ENCODE measurements around the gene TBC1D23.
"Not testable (repeated sequence)": the region's sequence is repeated elsewhere in the genome, so short reads cannot be mapped to it uniquely, and the experiment has no call there.

TBC1D23 gene

GRCh38 chr3:100325827-100326226 lies 65.0 kb downstream of the TBC1D23 start:
- ChIA-PET CTCF (no interaction called here), POLR2A (no interaction called here)
- no peaks in the 10 kb centered on the region for H3K4me1 ChIP-seq (ENCODE audit: control insufficient read depth, insufficient read depth, low read length)
- peaks cover 0 to 15% of the 10 kb centered on the region in 2 experiments; a peak in 1 of 3 replicates for H3K36me3 ChIP-seq (ENCODE audit: control insufficient read depth in 2 of 2, insufficient read depth in 1 of 2, low read length in 2 of 2)
- H3K9me3 ChIP-seq (ENCODE audit: control insufficient read depth, insufficient read depth, low read depth, low read length): no peaks in the 10 kb centered on the region
- no peak for TF ChIP-seq ZFHX2 (tag by site-specific recombination; conservative IDR thresholded peaks at IDR 0.05)
- TF ChIP-seq ZNF549 (tag by site-specific recombination; IDR thresholded peaks at IDR 0.05): no peak
- H3K27ac ChIP-seq (ENCODE audit: extremely low read depth, low read depth, low read length): no peak overlapping the region
- H3K4me3 ChIP-seq (ENCODE audit: low read depth, low read length): no peak overlapping the region

- H3K4me1 ChIP-seq (ENCODE audit: control insufficient read depth, insufficient read depth, low read length); H3K36me3 ChIP-seq (ENCODE audit: control insufficient read depth in 2 of 2, insufficient read depth in 1 of 2, low read length in 2 of 2); H3K4me3 ChIP-seq (ENCODE audit: low read depth, low read length); H3K27ac ChIP-seq (ENCODE audit: extremely low read depth, low read depth, low read length); POLR2A ChIA-PET; H3K9me3 ChIP-seq (ENCODE audit: control insufficient read depth, insufficient read depth, low read depth, low read length): not testable (repeated sequence)
- TF ChIP-seq ZNF580 (tag by site-specific recombination; IDR thresholded peaks at IDR 0.05) (peak; percentile 63; the same call in 1 of the 2 replicates), ZNF146 (tag by site-specific recombination; IDR thresholded peaks at IDR 0.05) (peak; percentile 97)
- CTCF ChIA-PET: interaction anchor here (0.9 to 1.6 kb wide), 2 partner anchors 10 to 11 kb away, joined by 3 to 4 read pairs; no protein-coding TSS in a partner anchor
These were observed 66.6 kb downstream of the TBC1D23 start for GRCh38 chr3:100327377-100327776.

GRCh38 chr3:100329800-100330489 lies 69.2 kb downstream of the TBC1D23 start:
- H3K4me1 ChIP-seq (ENCODE audit: control insufficient read depth, insufficient read depth, low read length): no peaks in the 10 kb centered on the region
- POLR2A ChIA-PET: no interaction called here
- TF ChIP-seq OSR2 (tag by site-specific recombination; IDR thresholded peaks at IDR 0.05) (no peak), ZNF548 (tag by site-specific recombination; IDR thresholded peaks at IDR 0.05) (no peak), ZNF449 (tag by site-specific recombination; IDR thresholded peaks at IDR 0.05) (no peak), AEBP2 (tag by site-specific recombination; IDR thresholded peaks at IDR 0.05; ENCODE audit: borderline replicate concordance) (no peak), ZNF184 (tag by site-specific recombination; IDR thresholded peaks at IDR 0.05) (peak; percentile 94)
- H3K4me3 ChIP-seq (ENCODE audit: low read depth, low read length): no peak overlapping the region
- CTCF ChIA-PET: interaction anchor here (0.7 kb wide), 1 partner anchor 167 kb away, joined by 3 read pairs; no protein-coding TSS in a partner anchor
- peaks cover 0 to 8% of the 10 kb centered on the region in 2 experiments; a peak in 1 of 3 replicates for H3K36me3 ChIP-seq (ENCODE audit: control insufficient read depth in 2 of 2, insufficient read depth in 1 of 2, low read length in 2 of 2)
- no peak overlapping the region for H3K27ac ChIP-seq (ENCODE audit: extremely low read depth, low read depth, low read length)
- H3K9me3 ChIP-seq (ENCODE audit: control insufficient read depth, insufficient read depth, low read depth, low read length): no peaks in the 10 kb centered on the region

GRCh38 chr3:100330651-100331050 lies 69.9 kb downstream of the TBC1D23 start:
- H3K4me1 ChIP-seq (ENCODE audit: control insufficient read depth, insufficient read depth, low read length): 0 out of 2 replicates have a peak, but pooled peaks cover 3% of the 10 kb centered on the region
- no peak for TF ChIP-seq ZNF529 (tag by site-specific recombination; IDR thresholded peaks at IDR 0.05; ENCODE audit: insufficient replicate concordance)
- no peak for TF ChIP-seq ZSCAN5A (tag by site-specific recombination; IDR thresholded peaks at IDR 0.05)
- no peak for TF ChIP-seq KLF1 (tag by site-specific recombination; IDR thresholded peaks at IDR 0.05)
- TF ChIP-seq RBAK (tag by site-specific recombination; IDR thresholded peaks at IDR 0.05): no peak
- no peak for TF ChIP-seq ZNF18 (tag by site-specific recombination; IDR thresholded peaks at IDR 0.05)
- TF ChIP-seq OVOL3 (tag by site-specific recombination; IDR thresholded peaks at IDR 0.05): no peak
- H3K27ac ChIP-seq (ENCODE audit: extremely low read depth, low read depth, low read length): no peak overlapping the region
- POLR2A ChIA-PET: no interaction called here
- H3K36me3 ChIP-seq (ENCODE audit: control insufficient read depth in 2 of 2, insufficient read depth in 1 of 2, low read length in 2 of 2): peaks cover 0 to 2% of the 10 kb centered on the region in 2 experiments; a peak in 1 of 3 replicates
- no peaks in the 10 kb centered on the region for H3K9me3 ChIP-seq (ENCODE audit: control insufficient read depth, insufficient read depth, low read depth, low read length)
- H3K4me3 ChIP-seq (ENCODE audit: low read depth, low read length): no peak overlapping the region
- CTCF ChIA-PET: no interaction called here
